Caco-2 (cell line): ENCODE data around the gene NENF. TPM values are rescaled to one million over a fixed set of nuclear protein-coding genes. Genes with fewer than 3 reads are reported as not detected.

Experiments used
- BruUV-seq: library from RNA; stranded (reverse); fragments of 400-500 nt; replicated peaks from 2 replicates; lab custom pipeline; 2021; lab: Mats Ljungman, UMichigan
- CTCF ChIA-PET: fragments of 300-600 bp; sonication (Branson Sonifier 250); formaldehyde crosslinking; loops from one replicate; lab custom pipeline; 2022; ENCODE audit warnings: antibody characterized with exemption; lab: Charles Lee
- POLR2A ChIA-PET: fragments of 300-600 bp; sonication (Branson Sonifier 250); formaldehyde crosslinking; loops from one replicate; lab custom pipeline; 2022; ENCODE audit warnings: antibody characterized with exemption; lab: Charles Lee
- DNase-seq, 2 experiments: peaks; one replicate each; pipeline versions ENCODE4 v3.0.0 to v3.0.0-alpha.2; 2020 to 2022
- H3K27me3 ChIP-seq: replicated peaks from 2 replicates; pipeline ENCODE4 v1.6.0; 2011; ENCODE audit warnings: low read length; ENCODE audit not compliant: control insufficient read depth, insufficient read depth
- H3K36me3 ChIP-seq: 2 replicates; pipeline ENCODE4 v1.5.1; 2011; ENCODE audit warnings: low read length; ENCODE audit not compliant: control insufficient read depth, insufficient read depth
- H3K4me1 ChIP-seq: fragments of 250-450 bp; sonication (Bioruptor Pico); 2 replicates; pipeline ENCODE4 v1.5.1; 2020; ENCODE audit warnings: mild to moderate bottlenecking
- H3K4me3 ChIP-seq: 2 replicates; pipeline ENCODE4 v1.5.1; 2011; ENCODE audit warnings: low read depth, mild to moderate bottlenecking, control low read depth, low read length
- H3K9me3 ChIP-seq: fragments of 250-450 bp; sonication (Bioruptor Pico); 2 replicates; pipeline ENCODE4 v1.5.1; 2020; ENCODE audit warnings: mild to moderate bottlenecking, moderate library complexity
- H3K27ac Mint-ChIP-seq: one replicate; pipeline ENCODE4 v1.8.0; 2022; ENCODE audit warnings: mixed read lengths; ENCODE audit not compliant: unreplicated experiment
- H3K27me3 Mint-ChIP-seq: one replicate; pipeline ENCODE4 v1.8.0; 2022; ENCODE audit warnings: mixed read lengths; ENCODE audit not compliant: insufficient read depth, unreplicated experiment
- H3K36me3 Mint-ChIP-seq: one replicate; pipeline ENCODE4 v1.8.0; 2022; ENCODE audit warnings: mild to moderate bottlenecking, mixed read lengths; ENCODE audit not compliant: insufficient read depth, unreplicated experiment
- H3K4me1 Mint-ChIP-seq: one replicate; pipeline ENCODE4 v1.8.0; 2022; ENCODE audit warnings: low read depth, mixed read lengths; ENCODE audit not compliant: unreplicated experiment
- H3K4me3 Mint-ChIP-seq: one replicate; pipeline ENCODE4 v1.8.0; 2022; ENCODE audit warnings: mild to moderate bottlenecking, moderate library complexity, mixed read lengths; ENCODE audit not compliant: unreplicated experiment
- H3K9me3 Mint-ChIP-seq: one replicate; pipeline ENCODE4 v1.8.0; 2022; ENCODE audit warnings: mixed read lengths; ENCODE audit not compliant: unreplicated experiment
- CTCF ChIP-seq, 2 experiments: fragments of 200-600 bp in 1 of 2; IDR thresholded peaks; 1 replicate in 1 of 2; 2 replicates in 1 of 2; pipeline versions ENCODE4 v1.5.1 to v1.8.0; 2011 to 2022; ENCODE audit warnings: antibody characterized with exemption in 1 of 2, control low read depth in 1 of 2, inconsistent platforms in 1 of 2, low read depth in 1 of 2, low read length in 1 of 2, mild to moderate bottlenecking in 1 of 2, moderate library complexity in 1 of 2; ENCODE audit not compliant: insufficient read depth in 1 of 2, severe bottlenecking in 1 of 2, unreplicated experiment in 1 of 2
- intact Hi-C: fragments of 100-400 bp; cut with micrococcal nuclease; formaldehyde crosslinking; loops from one replicate; pipeline ENCODE4 v1.10.0; 2022; ENCODE audit not compliant: unreplicated experiment
- total RNA-seq: library from RNA; stranded (reverse); gene quantifications from 2 replicates; pipeline ENCODE4 v1.2.3, GENCODE V29; 2022

Gene NENF
- total RNA-seq, 1 experiment from 2014 or later: 90.1 TPM

DNA sequence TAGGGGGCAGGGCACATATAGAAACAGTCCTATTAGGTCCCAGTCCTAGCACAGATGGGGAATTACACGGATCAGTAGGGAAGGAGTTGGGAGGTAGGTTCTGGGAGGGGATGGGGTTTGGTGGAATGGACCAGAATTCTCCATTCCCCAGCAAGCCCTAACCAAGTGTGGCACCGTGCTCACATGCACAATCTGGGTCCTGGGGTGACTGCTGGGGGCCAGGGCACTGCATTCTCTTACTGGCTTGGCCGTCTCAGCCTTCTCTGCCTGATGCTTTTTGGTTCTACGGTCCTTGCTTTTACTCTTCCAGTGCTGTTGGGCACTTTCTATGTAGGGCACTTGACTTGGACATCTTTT is 53.9 kb downstream of the NENF start:
- peaks cover 54% of the 10 kb centered on the region for H3K4me1 ChIP-seq
- no TSS peak for BruUV-seq
- H3K27me3 Mint-ChIP-seq: no peaks in the 10 kb centered on the region
- intact Hi-C loops: loop anchor here (1.0 kb wide), 1 partner anchor 73 kb away; no protein-coding TSS in a partner anchor
- H3K27me3 ChIP-seq: no peaks in the 10 kb centered on the region
- no peaks in the 10 kb centered on the region for H3K9me3 ChIP-seq
- no peaks in the 10 kb centered on the region for H3K36me3 ChIP-seq
- POLR2A ChIA-PET: no interaction called here
- no peak overlapping the region for H3K4me3 Mint-ChIP-seq
- peaks cover 37% of the 10 kb centered on the region for H3K4me1 Mint-ChIP-seq
- H3K9me3 Mint-ChIP-seq: no peaks in the 10 kb centered on the region
- peaks cover 5% of the 10 kb centered on the region for H3K36me3 Mint-ChIP-seq
- H3K4me3 ChIP-seq: no peak overlapping the region
- no peak for TF ChIP-seq CTCF (IDR thresholded peaks at IDR 0.05; ENCODE audit: insufficient read depth in 1 of 2, low read depth in 1 of 2, low read length in 1 of 2, severe bottlenecking in 1 of 2, unreplicated experiment in 1 of 2)
- peak overlapping the region; percentile 88 for H3K27ac Mint-ChIP-seq
- CTCF ChIA-PET: no interaction called here
- no peak for DNase-seq

DNA sequence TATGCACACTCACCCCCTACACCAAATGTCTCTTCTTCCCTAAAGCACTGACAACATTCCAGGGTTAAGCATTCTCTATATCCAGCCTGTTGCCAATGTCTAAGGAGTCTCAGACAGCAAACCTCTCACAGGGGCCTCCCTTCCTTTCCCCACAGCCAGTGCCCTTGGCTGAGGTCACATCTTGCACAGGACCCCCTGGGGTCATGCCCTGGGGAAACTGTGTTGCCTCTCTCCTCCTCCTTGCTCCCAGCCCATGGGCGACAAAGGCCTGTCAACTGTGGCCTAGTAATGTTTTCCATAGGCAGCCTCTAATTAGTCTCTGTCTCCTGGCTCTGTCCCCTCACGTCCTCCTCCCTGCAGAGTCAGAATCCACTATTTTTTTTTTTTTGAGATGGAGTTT is 54.6 kb downstream of the NENF start:
- Histone ChIP-seq H3K4me3 (no peak overlapping the region), H3K4me1 (peaks cover 47% of the 10 kb centered on the region), H3K9me3 (no peaks in the 10 kb centered on the region), H3K36me3 (no peaks in the 10 kb centered on the region), H3K27me3 (no peaks in the 10 kb centered on the region)
- Mint-ChIP-seq H3K27ac (peak overlapping the region; percentile 90), H3K4me1 (peaks cover 37% of the 10 kb centered on the region), H3K4me3 (no peak overlapping the region), H3K36me3 (peaks cover 5% of the 10 kb centered on the region), H3K9me3 (no peaks in the 10 kb centered on the region), H3K27me3 (no peaks in the 10 kb centered on the region)
- DNase-seq: no peak
- ChIA-PET CTCF (no interaction called here), POLR2A (no interaction called here)
- intact Hi-C loops: no loop called here
- no TSS peak for BruUV-seq
- no peak for TF ChIP-seq CTCF (IDR thresholded peaks at IDR 0.05; ENCODE audit: insufficient read depth in 1 of 2, low read depth in 1 of 2, low read length in 1 of 2, severe bottlenecking in 1 of 2, unreplicated experiment in 1 of 2)

DNA sequence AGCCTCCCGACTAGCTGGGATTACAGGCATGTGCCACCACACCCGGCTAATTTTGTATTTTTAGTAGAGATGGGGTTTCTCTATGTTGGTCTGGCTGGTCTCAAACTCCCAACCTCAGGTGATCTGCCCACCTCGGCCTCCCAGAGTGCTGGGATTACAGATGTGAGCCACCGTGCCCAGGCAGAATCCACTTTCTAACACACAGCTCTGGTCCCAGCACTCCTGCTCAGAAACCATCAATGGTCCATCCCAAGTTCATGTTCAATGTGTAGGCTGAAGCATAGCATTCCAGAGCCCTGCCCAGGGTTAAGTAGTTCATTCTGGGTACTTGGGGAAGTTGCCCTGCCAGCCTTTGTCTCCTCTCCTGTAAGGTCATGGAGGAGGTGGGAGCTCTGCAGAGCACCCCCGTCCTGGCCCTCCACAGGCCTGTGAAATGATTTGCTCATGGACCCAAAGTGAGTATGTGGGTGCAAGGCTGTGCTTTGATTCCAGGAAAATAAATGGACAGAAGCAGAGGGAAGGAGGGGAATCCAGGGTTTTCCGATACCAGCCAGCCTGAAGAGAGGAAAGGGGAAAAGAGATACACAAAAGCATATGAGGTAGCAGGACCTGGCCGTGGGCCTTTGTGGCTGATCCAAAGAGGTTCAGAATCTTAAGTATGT is 55.2 kb downstream of the NENF start:
- BruUV-seq: TSS peak; percentile 95

More for the DNA sequence above, 55.2 kb downstream of the NENF start:
- intact Hi-C loops: no loop called here
- no peaks in the 10 kb centered on the region for H3K36me3 ChIP-seq
- Mint-ChIP-seq H3K4me3 (no peak overlapping the region), H3K27ac (peak overlapping the region; percentile 90), H3K4me1 (peaks cover 37% of the 10 kb centered on the region), H3K9me3 (no peaks in the 10 kb centered on the region), H3K36me3 (peaks cover 5% of the 10 kb centered on the region), H3K27me3 (no peaks in the 10 kb centered on the region)
- ChIA-PET POLR2A (interaction anchor here (1.0 to 1.2 kb wide), 3 partner anchors 9 to 120 kb away, joined by 5 to 16 read pairs (median 11); partner anchors contain the start of gene ATF3), CTCF (interaction anchor here (0.5 to 1.4 kb wide), 6 partner anchors 11 to 453 kb away, joined by 3 to 9 read pairs (median 4); partner anchors contain the start of genes DTL and INTS7)
- no peak for TF ChIP-seq CTCF (IDR thresholded peaks at IDR 0.05; ENCODE audit: insufficient read depth in 1 of 2, low read depth in 1 of 2, low read length in 1 of 2, severe bottlenecking in 1 of 2, unreplicated experiment in 1 of 2)
- H3K4me1 ChIP-seq: peaks cover 41% of the 10 kb centered on the region
- no peak for DNase-seq
- H3K27me3 ChIP-seq: no peaks in the 10 kb centered on the region
- H3K4me3 ChIP-seq: no peak overlapping the region
- no peaks in the 10 kb centered on the region for H3K9me3 ChIP-seq
